GM10266 (cell line): ENCODE measurements around the gene ZNF724.
"Not testable (repeated sequence)": the region's sequence is repeated elsewhere in the genome, so short reads cannot be mapped to it uniquely, and the experiment has no call there.

ENCODE experiments used
- DNase-seq: peaks from one replicate; pipeline ENCODE4 v3.0.0; 2012; ENCODE audit errors: extremely low spot score
- CTCF ChIP-seq: IDR thresholded peaks from 2 replicates; pipeline ENCODE4 v1.5.1; 2012; ENCODE audit warnings: mild to moderate bottlenecking, low read depth; ENCODE audit not compliant: control insufficient read depth, insufficient read depth; ENCODE audit errors: missing control alignments

ZNF724 gene

DNA sequence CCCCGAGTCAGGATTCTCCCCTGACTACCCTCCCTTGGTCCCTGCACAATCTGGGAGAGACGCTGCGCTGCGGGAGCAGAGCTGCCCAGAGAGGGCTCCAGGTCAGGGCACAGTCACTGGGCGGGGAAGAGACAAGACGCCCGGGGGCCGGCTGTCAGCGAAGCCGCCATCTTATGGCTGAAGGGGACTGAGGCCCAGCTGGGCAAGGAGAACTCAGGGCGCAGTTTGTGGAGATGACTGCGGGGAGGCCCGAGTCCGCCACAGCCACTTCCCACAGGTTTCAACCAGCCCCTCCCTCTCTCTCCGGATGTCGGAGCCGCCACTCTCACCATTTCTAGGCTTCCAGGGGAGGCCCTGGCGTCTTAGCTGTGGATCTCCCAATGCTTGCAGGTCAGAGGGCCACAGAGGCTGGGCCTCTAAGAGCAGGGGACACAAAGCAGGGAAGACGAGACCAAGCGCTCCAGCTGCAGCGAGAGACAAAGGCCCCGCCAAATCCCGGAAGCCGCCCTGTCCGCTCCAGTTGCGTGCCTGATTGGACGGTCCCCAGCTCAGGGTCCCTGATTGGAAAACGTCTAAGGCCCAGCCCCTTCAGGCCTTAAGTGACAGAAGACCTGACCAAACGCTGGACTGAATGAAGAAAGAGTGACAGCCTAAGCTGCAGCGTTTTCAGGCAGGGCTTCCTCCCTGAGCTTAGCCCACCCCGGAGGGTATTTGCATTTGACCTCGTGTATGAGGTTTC lies at the start of gene ZNF724:
Gene ZNF724 (minus strand): TSS at position 484 of the 739 bp plus-strand sequence. CDS start 152 bp downstream, at position 332.
- TF ChIP-seq CTCF = no peak
- DNase-seq = peak; percentile 86

DNA sequence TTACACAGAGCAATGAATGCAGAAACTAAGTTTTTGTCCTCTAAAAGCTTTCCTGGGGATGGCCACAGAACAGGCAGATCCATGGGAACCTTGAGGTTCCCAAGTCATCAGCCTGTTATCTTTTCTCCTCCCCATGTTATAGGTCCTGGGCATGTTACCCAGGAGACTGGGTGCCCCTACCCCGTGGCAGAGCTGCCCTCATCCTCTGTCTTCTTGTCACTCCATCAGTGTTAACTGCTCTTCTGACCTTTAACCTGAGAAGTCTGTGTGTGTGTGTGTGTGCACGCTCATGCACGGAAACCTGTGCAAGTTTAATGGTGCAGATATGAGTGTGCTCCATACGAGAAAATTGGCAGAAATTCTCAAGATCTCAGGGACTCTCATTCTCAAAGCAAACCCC lies 43.9 kb upstream of the ZNF724 start:
- DNase-seq = no peak
- no peak for TF ChIP-seq CTCF

DNA sequence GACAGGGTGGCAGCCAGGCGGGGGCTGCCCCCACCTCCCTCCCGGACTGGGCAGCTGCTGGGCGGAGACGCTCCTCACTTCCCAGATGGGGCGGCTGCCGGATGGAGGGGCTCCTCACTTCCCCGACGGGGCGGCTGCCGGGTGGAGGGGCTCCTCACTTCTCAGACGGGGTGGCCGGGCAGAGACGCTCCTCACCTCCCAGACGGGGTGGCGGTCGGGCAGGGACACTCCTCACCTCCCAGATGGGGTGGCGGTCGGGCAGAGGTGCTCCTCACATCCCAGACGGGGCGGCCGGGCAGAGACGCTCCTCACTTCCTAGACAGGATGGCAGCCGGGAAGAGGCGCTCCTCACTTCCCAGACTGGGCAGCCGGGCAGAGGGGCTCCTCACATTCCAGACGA lies 39.8 kb upstream of the ZNF724 start:
- DNase-seq = not testable (repeated sequence)

- no peak for TF ChIP-seq CTCF
- no peak for DNase-seq
Observed at GRCh38 chr19:23287620-23288019, 37.4 kb upstream of the ZNF724 start.

GRCh38 chr19:23286477-23286876 lies 36.3 kb upstream of the ZNF724 start:
- DNase-seq = no peak
- no peak for TF ChIP-seq CTCF

- TF ChIP-seq CTCF = no peak
- DNase-seq = no peak
Observed at GRCh38 chr19:23285948-23286347, 35.8 kb upstream of the ZNF724 start.

- not testable (repeated sequence) for DNase-seq
Observed at GRCh38 chr19:23285326-23285725, 35.1 kb upstream of the ZNF724 start.

DNA sequence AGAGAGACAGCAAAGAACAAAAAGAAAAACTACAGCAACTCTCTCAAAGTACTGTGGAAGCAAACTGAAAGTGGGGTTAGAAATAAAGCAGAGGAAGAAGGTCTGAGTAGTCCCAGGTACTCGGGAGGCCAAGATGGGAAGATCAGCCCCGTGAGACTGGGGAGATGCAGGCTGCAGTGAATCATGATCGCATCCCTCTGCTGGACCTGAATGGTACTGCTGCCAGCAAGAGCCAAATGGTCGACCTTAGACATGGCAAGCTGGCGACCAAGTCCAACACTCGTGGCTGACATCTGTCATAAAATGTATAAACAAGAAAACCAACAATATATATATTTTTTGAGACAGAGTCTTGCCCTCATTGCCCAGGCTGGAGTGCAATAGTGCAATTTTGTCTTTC lies 33.7 kb upstream of the ZNF724 start:
- DNase-seq = no peak

More for the DNA sequence above, 33.7 kb upstream of the ZNF724 start:
- TF ChIP-seq CTCF = peak; percentile 15
